GM12878 (cell line): ENCODE results near the gene PCP4L1. TPM values are rescaled to one million over a fixed set of nuclear protein-coding genes. Genes with fewer than 3 reads are reported as not detected.

ENCODE experiments used
- ATAC-seq: fragments of 200-7000 bp; cut with Tn5 transposase; 3 replicates; pipeline ENCODE4 v1.9.1; 2020; ENCODE audit warnings: mild to moderate bottlenecking, moderate library complexity
- BruUV-seq: library from RNA; stranded (reverse); fragments of 400-500 nt; replicated peaks from 2 replicates; lab custom pipeline; 2021; lab: Mats Ljungman, UMichigan
- CTCF ChIA-PET: fragments of 300-600 bp; sonication (Branson Sonifier 250); formaldehyde crosslinking; extraction: SDS; loops from one replicate; lab custom pipeline; 2021; ENCODE audit warnings: inconsistent platforms; lab: Yijun Ruan, JAX
- POLR2A ChIA-PET: fragments of 350-600 bp; formaldehyde crosslinking; extraction: SDS; loops from one replicate; lab custom pipeline; 2021; ENCODE audit warnings: inconsistent platforms; lab: Charles Lee
- RAD21 ChIA-PET: fragments of 300-600 bp; sonication (Branson Sonifier 250); formaldehyde crosslinking; loops from one replicate; lab custom pipeline; 2023; ENCODE audit warnings: antibody characterized with exemption; ENCODE audit not compliant: unreplicated experiment; lab: Charles Lee
- SMC1A ChIA-PET: fragments of 300-600 bp; sonication (Branson Sonifier 250); formaldehyde crosslinking; loops from one replicate; lab custom pipeline; 2023; ENCODE audit not compliant: unreplicated experiment, uncharacterized antibody; lab: Charles Lee
- DNase-seq: peaks from one replicate; pipeline ENCODE4 v3.0.0-alpha.2; 2011; ENCODE audit warnings: low read depth, low spot score
- FAIRE-seq: peaks from 3 replicates; lab custom pipeline; 2011; peaks lifted over from hg19 to GRCh38; lab: Jason Lieb, UNC
- H2AFZ ChIP-seq: 2 replicates; pipeline ENCODE4 v1.6.0; 2011; ENCODE audit warnings: low read depth, low read length, control low read depth; ENCODE audit not compliant: control insufficient read depth
- H3K27ac ChIP-seq: 2 replicates; pipeline ENCODE4 v1.5.1; 2011; ENCODE audit warnings: control low read depth; ENCODE audit not compliant: control insufficient read depth, insufficient read depth
- H3K27me3 ChIP-seq, 2 experiments: replicated peaks in 1 of 2; 2 replicates each; pipeline versions ENCODE4 v1.6.0 to v1.6.1; 2011; ENCODE audit warnings: low read length in 1 of 2; ENCODE audit not compliant: control insufficient read depth in 2 of 2, insufficient read depth in 2 of 2
- H3K36me3 ChIP-seq, 2 experiments: 2 replicates each; pipeline ENCODE4 v1.5.1; 2011; ENCODE audit warnings: low read length in 1 of 2; ENCODE audit not compliant: control insufficient read depth in 2 of 2, insufficient read depth in 2 of 2
- H3K4me1 ChIP-seq: 2 replicates; pipeline ENCODE4 v1.6.1; 2011; ENCODE audit warnings: mild to moderate bottlenecking, low read length, moderate library complexity, mixed read lengths; ENCODE audit not compliant: control insufficient read depth, insufficient read depth
- H3K4me2 ChIP-seq: 2 replicates; pipeline ENCODE4 v1.6.0; 2011; ENCODE audit warnings: control low read depth; ENCODE audit not compliant: control insufficient read depth, insufficient read depth
- H3K4me3 ChIP-seq: fragments of 200-600 bp; sonication (generic); 2 replicates; pipeline ENCODE4 v1.5.1; 2016
- H3K79me2 ChIP-seq: 2 replicates; pipeline ENCODE4 v1.6.0; 2011; ENCODE audit warnings: low read length; ENCODE audit not compliant: control insufficient read depth, insufficient read depth
- H3K9ac ChIP-seq: 2 replicates; pipeline ENCODE4 v1.8.0; 2011; ENCODE audit warnings: low read length, control low read depth, mixed read lengths; ENCODE audit not compliant: control insufficient read depth, insufficient read depth
- H3K9me3 ChIP-seq: replicated peaks from 3 replicates; pipeline ENCODE4 v1.5.1; 2011; ENCODE audit warnings: mild to moderate bottlenecking, low read length; ENCODE audit not compliant: control insufficient read depth, insufficient read depth
- H4K20me1 ChIP-seq: 2 replicates; pipeline ENCODE4 v1.6.0; 2011; ENCODE audit not compliant: control insufficient read depth, insufficient read depth
- HDGF ChIP-seq: fragments of 450-650 bp; IDR thresholded peaks from 2 replicates; pipeline ENCODE4 v1.6.1; 2016; ENCODE audit warnings: antibody characterized with exemption
- NBN ChIP-seq: fragments of 450-650 bp; IDR thresholded peaks from 2 replicates; pipeline ENCODE4 v1.6.1; 2016
- NR2C2 ChIP-seq: IDR thresholded peaks from 2 replicates; pipeline ENCODE4 v1.6.1; 2011; ENCODE audit warnings: borderline replicate concordance, low read depth; ENCODE audit not compliant: control insufficient read depth, insufficient read length
- PML ChIP-seq: IDR thresholded peaks from 2 replicates; pipeline ENCODE4 v1.6.1; 2012; ENCODE audit warnings: low read length, inconsistent platforms
- POLR2A ChIP-seq: IDR thresholded peaks from 2 replicates; pipeline ENCODE4 v1.6.1; 2011; ENCODE audit warnings: low read depth, mild to moderate bottlenecking, low read length
- PRDM15 ChIP-seq: fragments of 450-650 bp; formaldehyde crosslinking; IDR thresholded peaks from 2 replicates; pipeline ENCODE4 v1.4.0; 2020; ENCODE audit warnings: mild to moderate bottlenecking, moderate library complexity
- RELB ChIP-seq: fragments of 450-650 bp; IDR thresholded peaks from 2 replicates; pipeline ENCODE4 v1.6.1; 2017; ENCODE audit warnings: low read depth, mild to moderate bottlenecking, moderate library complexity
- RFX5 ChIP-seq: IDR thresholded peaks from 2 replicates; pipeline ENCODE4 v1.6.1; 2011; ENCODE audit warnings: low read depth, low read length, improper control_type of control experiment
- ZBTB4 ChIP-seq: fragments of 450-650 bp; formaldehyde crosslinking; IDR thresholded peaks from 2 replicates; pipeline ENCODE4 v1.4.0; 2022; ENCODE audit warnings: mild to moderate bottlenecking, moderate library complexity
- WGBS: methylation state at CpG from one replicate; pipeline ENCODE4 v1.1.6; 2016; ENCODE audit warnings: low lambda C conversion rate; ENCODE audit not compliant: insufficient replicate concordance, insufficient coverage; ENCODE audit errors: missing lambda C conversion rate; 5-methylcytosine and 5-hydroxymethylcytosine counted together
- in situ Hi-C: fragments of 300-500 bp; cut with MboI; formaldehyde crosslinking; loops from 9 replicates; pipeline ENCODE4 v1.14.3; 2018; ENCODE audit warnings: mixed read lengths
- intact Hi-C: fragments of 100-400 bp; cut with micrococcal nuclease; formaldehyde crosslinking; loops from one replicate; pipeline ENCODE4 v1.14.2; 2022; ENCODE audit not compliant: unreplicated experiment
- polyA plus RNA-seq, 11 experiments: library from polyadenylated mRNA; depleted of rRNA in 4 of 11; unstranded in 6 of 11; stranded (reverse) in 5 of 11; fragments of >200 nt; fragmentation: Nextera tagmentation in 4 of 11; fragmentation: Illumina TruSeq in 1 of 11; extraction: Ambion mirVana in 4 of 11; extraction: Trizol in 1 of 11; gene quantifications; 1 replicate in 1 of 11; 2 replicates in 10 of 11; pipeline versions ENCODE4 v1.2.1 to v1.2.3, GENCODE V29; 2011 to 2016; ENCODE audit warnings: inconsistent platforms in 2 of 11, missing spikeins in 2 of 11, low read depth in 1 of 11
- total RNA-seq, 4 experiments: library from RNA; depleted of rRNA in 3 of 4; stranded (reverse); fragments of >200 nt in 3 of 4; fragmentation: Illumina TruSeq in 1 of 4; extraction: Trizol in 1 of 4; gene quantifications; 2 replicates each; pipeline versions ENCODE4 v1.2.1 to v1.2.3, GENCODE V29; 2013 to 2021

The PCP4L1 gene
- total and polyA plus RNA-seq, 10 of the 15 experiments (the other 5 are each of a cell fraction or from before 2014, with no cell fraction given), result 1.0 to 5.2 (median 2.8) TPM

GRCh38 chr1:161222175-161223019 is 36.1 kb upstream of the PCP4L1 start:
- intact Hi-C loops, result no loop called here
- DNase-seq (no peak), FAIRE-seq (no peak), ATAC-seq (no peak)
- H3K9ac ChIP-seq, result no peak overlapping the region
- SMC1A ChIA-PET, result interaction anchor here (1.0 to 4.8 kb wide), 6 partner anchors 10 to 160 kb away, joined by 3 to 53 read pairs (median 3); no protein-coding TSS in a partner anchor
- RAD21 ChIA-PET, result interaction anchor here (1.7 kb wide), 1 partner anchor 12 kb away, joined by 6 read pairs; no protein-coding TSS in a partner anchor
- H3K4me3 ChIP-seq, result no peak overlapping the region
- H3K79me2 ChIP-seq, result peaks cover 7% of the 10 kb centered on the region; the same call in 1 of the 2 replicates
- WGBS, result 57% methylated on average over 6 of the region's 6 CpGs
- POLR2A ChIA-PET, result interaction anchor here (0.6 to 1.0 kb wide), 3 partner anchors 9 to 596 kb away, joined by 3 read pairs; no protein-coding TSS in a partner anchor
- no peaks in the 10 kb centered on the region for H3K9me3 ChIP-seq
- no peak overlapping the region for H3K27ac ChIP-seq
- no peaks in the 10 kb centered on the region for H3K27me3 ChIP-seq
- no TSS peak for BruUV-seq
- H3K36me3 ChIP-seq, result no peaks in the 10 kb centered on the region
- in situ Hi-C loops, result no loop called here
- H3K4me2 ChIP-seq, result no peak overlapping the region
- CTCF ChIA-PET, result interaction anchor here (0.6 to 17.1 kb wide), 9 partner anchors 15 to 172 kb away, joined by 3 to 385 read pairs (median 5); partner anchors contain the start of gene NDUFS2
- H3K4me1 ChIP-seq, result peaks cover 25% of the 10 kb centered on the region
- H2AFZ ChIP-seq, result no peak overlapping the region
- H4K20me1 ChIP-seq, result no peaks in the 10 kb centered on the region
- TF ChIP-seq POLR2A, result no peak
- TF ChIP-seq RELB, result no peak
- no peak for TF ChIP-seq NBN
- no peak for TF ChIP-seq PRDM15 (CRISPR knock-in tag)
- TF ChIP-seq HDGF, result no peak
- TF ChIP-seq ZBTB4 (CRISPR knock-in tag), result no peak
- TF ChIP-seq NR2C2, result no peak
- no peak for TF ChIP-seq PML
- no peak for TF ChIP-seq RFX5
